Stimulated activated CD8-positive, alpha-beta memory T cell treated with anti-CD3 and anti-CD28 coated beads, Interleukin-12 subunit alpha, Interleukin-12 subunit beta, amount 100 ng/mL, for 4 hours (primary cell): ENCODE results near the gene ARHGAP1.
"Not testable (repeated sequence)": the region's sequence is repeated elsewhere in the genome, so short reads cannot be mapped to it uniquely, and the experiment has no call there.

Experiments
- DNase-seq: peaks from one replicate; pipeline ENCODE4 v3.0.0-alpha.2; 2020; ENCODE audit warnings: low read depth

ARHGAP1 gene

GRCh38 chr11:46673713-46674462 is 26.5 kb downstream of the ARHGAP1 start:
- DNase-seq, result no peak

GRCh38 chr11:46672381-46672839 is 28.0 kb downstream of the ARHGAP1 start:
- DNase-seq, result no peak

GRCh38 chr11:46671958-46672315 is 28.5 kb downstream of the ARHGAP1 start:
- no peak for DNase-seq

GRCh38 chr11:46670521-46670920 is 29.9 kb downstream of the ARHGAP1 start:
- DNase-seq, result not testable (repeated sequence)

- no peak for DNase-seq
Measured at GRCh38 chr11:46669711-46670139, 30.7 kb downstream of the ARHGAP1 start.

GRCh38 chr11:46668480-46669085 is 31.8 kb downstream of the ARHGAP1 start:
- no peak for DNase-seq

GRCh38 chr11:46667043-46667481 is 33.4 kb downstream of the ARHGAP1 start:
- no peak for DNase-seq

- no peak for DNase-seq
Measured at GRCh38 chr11:46666516-46666915, 33.9 kb downstream of the ARHGAP1 start.

- DNase-seq, result no peak
Measured at GRCh38 chr11:46665356-46665755, 35.1 kb downstream of the ARHGAP1 start.

GRCh38 chr11:46664612-46665011 is 35.8 kb downstream of the ARHGAP1 start:
- DNase-seq, result no peak

- DNase-seq, result no peak
Measured at GRCh38 chr11:46663277-46663940, 37.0 kb downstream of the ARHGAP1 start.

- DNase-seq, result no peak
Measured at GRCh38 chr11:46662366-46662765, 38.1 kb downstream of the ARHGAP1 start.

- DNase-seq, result no peak
Measured at GRCh38 chr11:46661836-46662235, 38.6 kb downstream of the ARHGAP1 start.

- no peak for DNase-seq
Measured at GRCh38 chr11:46659908-46660307, 40.5 kb downstream of the ARHGAP1 start.

GRCh38 chr11:46658259-46658658 is 42.2 kb downstream of the ARHGAP1 start:
- DNase-seq, result no peak

- DNase-seq, result no peak
Measured at GRCh38 chr11:46657186-46657585, 43.2 kb downstream of the ARHGAP1 start.

- no peak for DNase-seq
Measured at GRCh38 chr11:46655631-46656030, 44.8 kb downstream of the ARHGAP1 start.

GRCh38 chr11:46649180-46649738 is 51.2 kb downstream of the ARHGAP1 start:
- no peak for DNase-seq

GRCh38 chr11:46643986-46644385 is 56.4 kb downstream of the ARHGAP1 start:
- DNase-seq, result no peak

GRCh38 chr11:46643531-46643930 is 56.9 kb downstream of the ARHGAP1 start:
- DNase-seq, result no peak

- no peak for DNase-seq
Measured at GRCh38 chr11:46642627-46643335, 57.6 kb downstream of the ARHGAP1 start.

- no peak for DNase-seq
Measured at GRCh38 chr11:46641639-46642038, 58.8 kb downstream of the ARHGAP1 start.
